H1 (cell line): ENCODE results near the gene KRTAP5-8. TPM values are rescaled to one million over a fixed set of nuclear protein-coding genes. Genes with fewer than 3 reads are reported as not detected.

Source experiments
- CTCF ChIA-PET: fragments of 300-600 bp; sonication (Branson Sonifier 250); formaldehyde crosslinking; loops from one replicate; lab custom pipeline; 2021; ENCODE audit not compliant: partially characterized antibody; lab: Charles Lee
- POLR2A ChIA-PET: fragments of 300-600 bp; sonication (Branson Sonifier 250); formaldehyde crosslinking; loops from one replicate; lab custom pipeline; 2021; ENCODE audit warnings: inconsistent platforms; ENCODE audit not compliant: partially characterized antibody; lab: Charles Lee
- DNase-seq, 2 experiments: peaks; one replicate each; pipeline versions ENCODE4 v3.0.0 to v3.0.0-alpha.2; 2010 to 2022; ENCODE audit warnings: low spot score in 2 of 2, low read depth in 1 of 2, mixed read lengths in 1 of 2
- FAIRE-seq: peaks from 2 replicates; lab custom pipeline; 2011; peaks lifted over from hg19 to GRCh38; lab: Jason Lieb, UNC
- H2AFZ ChIP-seq: 2 replicates; pipeline ENCODE4 v1.8.1; 2012; ENCODE audit warnings: low read length, inconsistent platforms
- H2AK5ac ChIP-seq: 2 replicates; pipeline ENCODE4 v1.6.1; 2013; ENCODE audit warnings: low read depth, low read length
- H2BK120ac ChIP-seq: replicated peaks from 2 replicates; pipeline ENCODE3; 2013; ENCODE audit warnings: low read depth, low read length, inconsistent platforms
- H2BK12ac ChIP-seq: 2 replicates; pipeline ENCODE4 v1.6.1; 2013; ENCODE audit warnings: low read depth, low read length
- H2BK15ac ChIP-seq: 2 replicates; pipeline ENCODE4 v1.6.1; 2013; ENCODE audit warnings: low read length
- H2BK20ac ChIP-seq: 2 replicates; pipeline ENCODE4 v1.6.1; 2013; ENCODE audit warnings: low read length
- H2BK5ac ChIP-seq: 2 replicates; pipeline ENCODE4 v1.6.1; 2013; ENCODE audit warnings: low read depth, low read length
- H3K14ac ChIP-seq: 2 replicates; pipeline ENCODE4 v1.6.1; 2013; ENCODE audit warnings: inconsistent platforms; ENCODE audit not compliant: insufficient read length
- H3K18ac ChIP-seq: 2 replicates; pipeline ENCODE4 v1.6.1; 2013; ENCODE audit warnings: low read length; ENCODE audit errors: extremely low read depth
- H3K23ac ChIP-seq: 2 replicates; pipeline ENCODE4 v1.6.1; 2013; ENCODE audit warnings: inconsistent platforms; ENCODE audit not compliant: insufficient read length
- H3K23me2 ChIP-seq: 2 replicates; pipeline ENCODE4 v1.6.1; 2013; ENCODE audit warnings: low read depth, low read length
- H3K27ac ChIP-seq: 2 replicates; pipeline ENCODE4 v1.6.1; 2011; ENCODE audit warnings: low read depth, low read length, inconsistent platforms
- H3K27me3 ChIP-seq, 4 experiments: replicated peaks in 1 of 4; 1 replicate in 1 of 4; 2 replicates in 3 of 4; pipeline versions ENCODE4 v1.6.1 to v1.8.1; 2011 to 2013; ENCODE audit warnings: low read length in 3 of 4, mild to moderate bottlenecking in 3 of 4, inconsistent platforms in 2 of 4, mixed read lengths in 2 of 4, moderate library complexity in 1 of 4; ENCODE audit not compliant: control insufficient read depth in 3 of 4, insufficient read depth in 3 of 4; ENCODE audit errors: extremely low read depth in 1 of 4
- H3K36me3 ChIP-seq, 4 experiments: 2 replicates each; pipeline versions ENCODE4 v1.6.1 to v1.8.1; 2011 to 2013; ENCODE audit warnings: mild to moderate bottlenecking in 4 of 4, low read length in 3 of 4, moderate library complexity in 2 of 4, control low read depth in 1 of 4, inconsistent platforms in 1 of 4; ENCODE audit not compliant: insufficient read depth in 4 of 4, control insufficient read depth in 2 of 4
- H3K4ac ChIP-seq: replicated peaks from 2 replicates; pipeline ENCODE3; 2013; ENCODE audit warnings: low read length, low read depth, mixed read lengths, inconsistent platforms; ENCODE audit not compliant: insufficient read length
- H3K4me1 ChIP-seq, 4 experiments: replicated peaks in 1 of 4; 1 replicate in 1 of 4; 2 replicates in 3 of 4; pipeline versions ENCODE4 v1.6.1 to v1.8.1; 2011 to 2013; ENCODE audit warnings: low read length in 3 of 4, inconsistent platforms in 2 of 4, mixed read lengths in 1 of 4; ENCODE audit not compliant: insufficient read depth in 4 of 4, control insufficient read depth in 3 of 4
- H3K4me2 ChIP-seq, 2 experiments: 2 replicates each; pipeline versions ENCODE4 v1.6.1 to v1.8.1; 2011 to 2013; ENCODE audit warnings: low read depth in 2 of 2, low read length in 2 of 2, control low read depth in 1 of 2, inconsistent platforms in 1 of 2, mild to moderate bottlenecking in 1 of 2; ENCODE audit not compliant: insufficient read depth in 1 of 2
- H3K4me3 ChIP-seq, 4 experiments: fragments of 200-600, 300-600 bp in 1 of 4; sonication (generic), shearing (Covaris generic), sonication (Bioruptor Twin) in 1 of 4; 2 replicates each; pipeline versions ENCODE4 v1.5.1 to v1.8.1; 2011 to 2016; ENCODE audit warnings: low read length in 4 of 4, low read depth in 3 of 4, control low read depth in 2 of 4, inconsistent platforms in 2 of 4, mild to moderate bottlenecking in 2 of 4, mixed read lengths in 1 of 4, moderate library complexity in 1 of 4; ENCODE audit not compliant: insufficient read depth in 2 of 4; ENCODE audit errors: extremely low read depth in 1 of 4
- H3K56ac ChIP-seq: replicated peaks from 2 replicates; pipeline ENCODE3; 2013; ENCODE audit warnings: low read depth, mild to moderate bottlenecking, mixed read lengths, low read length, inconsistent platforms; ENCODE audit not compliant: insufficient read length
- H3K79me1 ChIP-seq: 2 replicates; pipeline ENCODE4 v1.6.1; 2013; ENCODE audit warnings: low read depth, low read length, control low read depth
- H3K79me2 ChIP-seq, 2 experiments: 2 replicates each; pipeline versions ENCODE4 v1.6.1 to v1.8.1; 2012 to 2013; ENCODE audit warnings: low read length in 2 of 2, mild to moderate bottlenecking in 2 of 2, inconsistent platforms in 1 of 2; ENCODE audit not compliant: insufficient read depth in 2 of 2, control insufficient read depth in 1 of 2
- H3K9ac ChIP-seq, 4 experiments: replicated peaks in 1 of 4; 1 replicate in 1 of 4; 2 replicates in 3 of 4; pipeline versions ENCODE4 v1.6.1 to v1.8.1; 2011 to 2013; ENCODE audit warnings: low read depth in 3 of 4, low read length in 3 of 4, control low read depth in 2 of 4, mild to moderate bottlenecking in 2 of 4, moderate library complexity in 2 of 4, inconsistent platforms in 1 of 4; ENCODE audit errors: extremely low read depth in 1 of 4
- H3K9me3 ChIP-seq, 2 experiments: 2 replicates each; pipeline versions ENCODE4 v1.6.1 to v1.8.1; 2012 to 2013; ENCODE audit warnings: mild to moderate bottlenecking in 2 of 2, moderate library complexity in 2 of 2, control low read depth in 1 of 2, inconsistent platforms in 1 of 2, low read depth in 1 of 2, low read length in 1 of 2, mixed read lengths in 1 of 2; ENCODE audit not compliant: insufficient read depth in 2 of 2
- H4K20me1 ChIP-seq, 2 experiments: replicated peaks in 1 of 2; 2 replicates each; pipeline versions ENCODE3 to v1.8.1; 2011 to 2013; ENCODE audit warnings: inconsistent platforms in 2 of 2, low read length in 2 of 2, mild to moderate bottlenecking in 1 of 2; ENCODE audit not compliant: insufficient read depth in 2 of 2, control insufficient read depth in 1 of 2
- H4K5ac ChIP-seq: 2 replicates; pipeline ENCODE4 v1.6.1; 2013; ENCODE audit warnings: low read length, low read depth, mixed read lengths, inconsistent platforms; ENCODE audit not compliant: insufficient read length
- H4K8ac ChIP-seq: 2 replicates; pipeline ENCODE4 v1.8.0; 2013; ENCODE audit warnings: mild to moderate bottlenecking, moderate library complexity, low read length, inconsistent platforms; ENCODE audit not compliant: insufficient read depth; ENCODE audit errors: extremely low read depth
- H4K91ac ChIP-seq: replicated peaks from 2 replicates; pipeline ENCODE3; 2013; ENCODE audit warnings: low read length, mixed read lengths, inconsistent platforms; ENCODE audit not compliant: insufficient read length
- ATF3 ChIP-seq: IDR thresholded peaks from 2 replicates; pipeline ENCODE4 v1.6.1; 2011; ENCODE audit warnings: low read depth, mild to moderate bottlenecking, low read length; ENCODE audit not compliant: insufficient read depth
- CEBPB ChIP-seq: IDR thresholded peaks from 2 replicates; pipeline ENCODE4 v1.6.1; 2012; ENCODE audit warnings: low read depth, low read length
- EZH2 ChIP-seq: fragments of 200-600 bp; sonication (generic); IDR thresholded peaks from 2 replicates; pipeline ENCODE4 v1.7.1; 2012; ENCODE audit warnings: low read depth, mild to moderate bottlenecking, moderate library complexity, low read length, inconsistent platforms; ENCODE audit not compliant: severe bottlenecking
- GABPA ChIP-seq: IDR thresholded peaks from 2 replicates; pipeline ENCODE4 v1.6.1; 2011; ENCODE audit warnings: mild to moderate bottlenecking, low read length, moderate library complexity, borderline replicate concordance; ENCODE audit not compliant: insufficient read depth
- KDM4A ChIP-seq: IDR thresholded peaks from one replicate; pipeline ENCODE4 v1.7.1; 2012; ENCODE audit warnings: low read depth, mild to moderate bottlenecking, moderate library complexity, low read length, inconsistent platforms; ENCODE audit not compliant: severe bottlenecking
- MAFK ChIP-seq: IDR thresholded peaks from 2 replicates; pipeline ENCODE4 v1.6.1; 2012; ENCODE audit warnings: low read depth, mild to moderate bottlenecking, improper control_type of control experiment, low read length
- SAP30 ChIP-seq: fragments of 300-600 bp; sonication (generic); IDR thresholded peaks from 2 replicates; pipeline ENCODE4 v1.7.1; 2012; ENCODE audit warnings: low read length, moderate library complexity, mild to moderate bottlenecking, inconsistent platforms; ENCODE audit not compliant: insufficient read depth, insufficient replicate concordance
- SIN3A ChIP-seq, 2 experiments: IDR thresholded peaks in 1 of 2; conservative IDR thresholded peaks in 1 of 2; 2 replicates each; pipeline ENCODE4 v1.6.1; 2011 to 2012; ENCODE audit warnings: low read length in 2 of 2, improper control_type of control experiment in 1 of 2, low read depth in 1 of 2, mild to moderate bottlenecking in 1 of 2
- SIRT6 ChIP-seq: IDR thresholded peaks from one replicate; pipeline ENCODE4 v1.7.1; 2012; ENCODE audit warnings: low read length, inconsistent platforms
- SP4 ChIP-seq: IDR thresholded peaks from 2 replicates; pipeline ENCODE4 v1.6.1; 2012; ENCODE audit warnings: low read length, inconsistent platforms
- TAF7 ChIP-seq: optimal IDR thresholded peaks from 2 replicates; pipeline ENCODE3; 2011; ENCODE audit warnings: low read depth, mild to moderate bottlenecking, inconsistent platforms, low read length, moderate library complexity, borderline replicate concordance
- TCF12 ChIP-seq: IDR thresholded peaks from 2 replicates; pipeline ENCODE4 v1.6.1; 2011; ENCODE audit warnings: low read depth, mild to moderate bottlenecking, low read length
- WGBS, 2 experiments: shearing (Covaris generic) in 1 of 2; methylation state at CpG; one replicate each; pipeline versions ENCODE4 v1.1.6 to v1.1.7; 2013 to 2015; ENCODE audit warnings: low lambda C conversion rate in 2 of 2, mixed read lengths in 2 of 2, inconsistent platforms in 1 of 2, low coverage in 1 of 2, missing lambda C conversion rate in 1 of 2; ENCODE audit not compliant: insufficient replicate concordance in 2 of 2, insufficient coverage in 1 of 2, insufficient read length in 1 of 2; ENCODE audit errors: extremely low coverage in 1 of 2, missing lambda C conversion rate in 1 of 2; 5-methylcytosine and 5-hydroxymethylcytosine counted together
- polyA plus RNA-seq, 7 experiments: library from polyadenylated mRNA; depleted of rRNA in 3 of 7; stranded (reverse) in 5 of 7; unstranded in 2 of 7; fragments of >200 nt in 5 of 7; fragments of 200-250 nt in 2 of 7; gene quantifications; 1 replicate in 5 of 7; 2 replicates in 1 of 7; 4 replicates in 1 of 7; pipeline versions ENCODE4 v1.2.1 to v1.2.3, GENCODE V29; 2011 to 2013; ENCODE audit warnings: missing spikeins in 2 of 7, mixed read lengths in 2 of 7
- total RNA-seq: library from RNA; stranded (reverse); fragmentation: NEBNext Ultra II Directional; extraction: Animal tissue kit (Norgen Biotek cat#: 25700); gene quantifications from 2 replicates; pipeline ENCODE4 v1.2.1, GENCODE V29; 2021
- TF ChIP-seq, protein P1 (sequence below): IDR thresholded peaks from 2 replicates; pipeline ENCODE4 v1.6.1; 2011; ENCODE audit warnings: low read length, improper control_type of control experiment

The KRTAP5-8 gene
- total and polyA plus RNA-seq, 2 of the 8 experiments (the other 6 are each of a cell fraction or from before 2014, with no cell fraction given): not detected

DNA sequence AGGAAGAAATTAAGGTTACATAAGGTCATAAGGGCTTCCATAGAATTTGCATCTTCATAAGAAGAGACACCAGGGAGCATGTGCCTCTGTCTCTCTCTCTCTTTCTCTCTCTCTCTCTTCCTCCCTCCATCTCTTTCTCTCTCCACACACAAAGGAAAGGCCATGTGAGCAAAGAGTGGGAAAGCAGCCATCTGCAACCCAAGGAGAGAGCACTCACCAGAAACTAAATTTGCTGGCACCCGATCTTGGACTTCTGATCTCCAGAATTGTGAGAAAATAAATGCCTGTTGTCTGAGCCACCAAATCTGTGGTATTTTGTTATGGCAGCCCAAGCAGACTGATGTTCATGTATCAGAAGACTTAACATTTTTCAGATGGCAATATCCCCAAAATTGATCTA, 21.2 kb downstream of the KRTAP5-8 start:
- Histone ChIP-seq H3K4me1 (peaks cover 0 to 2% (median under 1%) of the 10 kb centered on the region in 4 experiments; a peak in 3 of 7 replicates), H3K79me1 (no peaks in the 10 kb centered on the region), H3K79me2 (no peaks in the 10 kb centered on the region), H2BK12ac (no peak overlapping the region), H3K9ac (no peak overlapping the region), H4K8ac (no peak overlapping the region), H3K27ac (no peak overlapping the region), H2BK5ac (no peak overlapping the region), H3K14ac (no peak overlapping the region), H3K18ac (no peak overlapping the region), H4K91ac (no peak overlapping the region), H2BK20ac (no peak overlapping the region), H2BK15ac (no peak overlapping the region), H2AFZ (no peak overlapping the region), H3K4me2 (no peak overlapping the region), H2AK5ac (no peak overlapping the region), H4K5ac (no peak overlapping the region), H3K36me3 (no peaks in the 10 kb centered on the region), H3K23me2 (peaks cover 2% of the 10 kb centered on the region; the same call in 1 of the 2 replicates), H3K27me3 (no peaks in the 10 kb centered on the region), H3K4ac (no peak overlapping the region), H3K9me3 (peaks cover 6 to 8% of the 10 kb centered on the region in 2 experiments; a peak in 2 of 4 replicates), H3K23ac (no peak overlapping the region), H2BK120ac (no peak overlapping the region), H3K4me3 (no peak overlapping the region), H3K56ac (no peak overlapping the region), H4K20me1 (no peaks in the 10 kb centered on the region)
- ChIA-PET POLR2A (no interaction called here), CTCF (no interaction called here)
- DNase-seq (no peak), FAIRE-seq (no peak)
- WGBS, 2 experiments: 69% methylated on average over 1 of the region's 1 CpG; no CpG with 5 or more reads in 1 of the 2 experiments
- TF ChIP-seq EZH2 (no peak), MAFK (no peak), SAP30 (no peak), SIRT6 (no peak), SP4 (no peak), TCF12 (no peak), CEBPB (no peak), GABPA (no peak), SIN3A (conservative IDR thresholded peaks at IDR 0.05 in 1 of 2, IDR thresholded peaks at IDR 0.05 in 1 of 2; ENCODE audit: low read depth in 1 of 2, low read length in 2 of 2) (no peak), TAF7 (no peak), ATF3 (no peak), KDM4A (no peak)
- TF ChIP-seq, protein P1, sequence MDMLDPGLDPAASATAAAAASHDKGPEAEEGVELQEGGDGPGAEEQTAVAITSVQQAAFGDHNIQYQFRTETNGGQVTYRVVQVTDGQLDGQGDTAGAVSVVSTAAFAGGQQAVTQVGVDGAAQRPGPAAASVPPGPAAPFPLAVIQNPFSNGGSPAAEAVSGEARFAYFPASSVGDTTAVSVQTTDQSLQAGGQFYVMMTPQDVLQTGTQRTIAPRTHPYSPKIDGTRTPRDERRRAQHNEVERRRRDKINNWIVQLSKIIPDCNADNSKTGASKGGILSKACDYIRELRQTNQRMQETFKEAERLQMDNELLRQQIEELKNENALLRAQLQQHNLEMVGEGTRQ: no peak
